ENCODE measurements around the gene FJX1.
"Not testable (repeated sequence)": the region's sequence is repeated elsewhere in the genome, so short reads cannot be mapped to it uniquely, and the experiment has no call there.

FJX1 gene

DNA sequence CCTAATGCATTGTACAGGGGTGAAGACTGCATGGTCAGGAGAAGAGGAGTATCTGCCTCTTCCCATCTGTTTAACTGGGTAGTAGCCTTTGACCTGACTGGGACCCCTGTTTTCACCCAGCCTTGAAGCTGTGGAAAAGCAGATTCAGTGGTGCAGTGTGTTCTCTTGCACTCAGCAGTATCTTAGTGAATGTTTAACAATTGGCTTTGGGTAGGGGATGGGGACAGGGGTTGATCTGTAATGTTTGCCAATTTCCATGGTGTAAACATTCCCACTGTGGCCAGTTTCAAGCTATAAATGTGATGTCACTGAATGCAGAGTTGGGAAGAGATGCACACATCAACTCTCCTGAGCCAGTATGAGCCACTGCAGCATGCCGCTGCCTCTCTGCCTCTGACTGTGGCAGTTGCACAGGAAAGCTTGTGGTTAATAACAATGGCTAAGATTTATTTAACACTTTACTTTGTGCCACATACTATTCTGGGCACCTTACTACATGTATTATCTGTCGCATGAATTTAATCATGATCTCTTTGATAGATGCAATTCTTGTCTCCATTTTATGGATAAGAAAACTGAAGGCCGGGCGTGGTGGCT lies 15.7 kb downstream of the FJX1 start:
- DNase-seq (ENCODE audit: low spot score) = no peak

DNA sequence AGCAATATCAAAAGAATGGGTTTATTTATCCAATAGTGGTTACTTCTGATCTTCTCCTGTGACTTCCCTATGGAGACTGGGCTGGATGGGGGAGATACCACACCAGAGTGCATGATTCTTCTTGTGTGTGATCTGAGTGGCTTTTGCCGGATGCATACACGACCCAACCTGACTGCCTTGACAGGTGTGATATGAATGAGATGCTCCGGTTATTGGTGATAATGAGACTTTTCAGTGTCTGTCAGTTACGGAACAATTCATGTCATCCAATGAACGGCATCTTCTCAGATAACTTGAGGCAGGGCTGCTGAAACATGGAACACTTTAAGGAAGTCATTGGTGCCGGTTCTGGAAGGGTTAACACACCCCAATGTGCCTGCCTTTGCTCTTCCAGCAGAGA lies 17.7 kb downstream of the FJX1 start:
- no peak for DNase-seq (ENCODE audit: low spot score)

DNA sequence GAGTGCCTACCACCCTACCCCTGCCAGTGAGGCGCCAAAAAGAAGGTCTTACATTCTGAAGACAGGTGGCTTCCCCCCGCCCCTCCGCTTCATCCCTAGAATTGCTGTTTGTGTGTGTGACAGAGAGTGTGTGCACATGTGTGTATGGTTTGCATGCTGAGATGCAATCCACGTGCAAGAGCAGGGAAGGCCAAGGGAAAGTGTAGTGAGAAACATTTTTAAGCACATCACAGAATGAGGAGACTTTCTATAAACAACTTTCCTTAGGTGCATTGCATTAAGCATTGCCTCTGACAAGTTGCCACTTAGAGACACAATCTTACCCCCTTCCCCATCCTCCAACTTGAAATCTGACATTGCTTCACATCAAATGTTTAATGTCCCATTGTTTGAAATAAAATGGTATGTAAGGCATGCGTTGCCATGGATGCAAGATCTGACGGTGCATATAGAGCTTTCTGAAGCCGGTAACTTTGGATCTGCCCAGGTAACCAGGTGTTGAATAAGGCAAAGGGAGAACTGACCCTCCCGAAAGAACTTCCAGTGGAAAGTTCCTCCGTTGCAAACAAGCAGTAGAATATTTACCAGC lies 21.4 kb downstream of the FJX1 start:
- no peak for DNase-seq (ENCODE audit: low spot score)

DNA sequence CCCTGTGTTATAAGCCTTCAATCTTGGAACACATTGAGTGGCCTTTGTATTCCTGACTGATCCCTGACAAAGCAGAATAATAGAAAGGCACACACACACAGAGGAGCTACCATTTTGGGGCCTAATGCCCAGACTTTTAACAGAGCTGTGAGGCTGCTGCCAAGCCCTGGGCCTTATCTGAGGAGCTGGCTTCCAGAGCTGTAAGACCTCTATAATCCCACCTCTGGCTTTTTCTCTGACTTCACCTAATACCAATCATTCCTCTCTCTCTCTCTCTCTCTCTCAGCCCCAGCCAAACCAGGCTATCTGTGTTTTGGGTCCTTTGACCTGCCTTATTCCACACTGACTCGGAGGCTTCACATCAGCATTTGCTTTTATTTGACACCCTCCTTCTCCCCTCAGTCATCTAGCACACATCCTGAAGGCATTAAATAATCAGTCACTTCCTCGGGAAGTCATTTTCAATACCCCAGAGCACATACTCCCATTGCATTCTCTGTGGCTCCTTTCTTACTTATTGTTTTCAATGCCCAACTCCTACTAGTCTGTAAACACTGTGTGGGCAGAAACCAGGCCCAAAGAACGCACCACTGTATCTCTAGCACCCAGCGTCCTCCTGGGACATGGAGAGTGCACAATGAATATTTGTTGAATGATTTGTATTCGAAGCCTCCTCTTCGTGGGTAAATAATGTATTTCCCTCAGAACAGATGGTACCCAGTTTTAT lies 23.1 kb downstream of the FJX1 start:
- no peak for DNase-seq (ENCODE audit: low spot score)

DNA sequence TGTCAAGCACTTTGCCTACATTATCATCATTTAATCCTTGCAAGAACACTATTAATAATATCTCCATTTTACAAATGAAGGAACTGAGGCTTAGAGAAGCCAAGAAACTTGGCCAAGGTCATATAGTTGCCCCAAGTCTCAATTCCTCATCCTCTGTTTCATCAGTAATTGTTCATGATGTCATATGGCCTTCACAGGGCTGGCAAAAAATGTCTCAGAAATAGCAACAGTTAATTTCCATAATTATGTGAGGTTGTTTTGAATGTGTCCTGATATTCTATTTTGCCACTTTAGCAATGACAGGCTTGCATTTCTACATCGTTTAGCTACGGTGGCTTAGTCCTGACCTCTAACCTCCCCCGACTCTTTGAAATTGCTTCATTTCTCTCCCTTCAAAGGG lies 23.7 kb downstream of the FJX1 start:
- DNase-seq (ENCODE audit: low spot score) = no peak

DNA sequence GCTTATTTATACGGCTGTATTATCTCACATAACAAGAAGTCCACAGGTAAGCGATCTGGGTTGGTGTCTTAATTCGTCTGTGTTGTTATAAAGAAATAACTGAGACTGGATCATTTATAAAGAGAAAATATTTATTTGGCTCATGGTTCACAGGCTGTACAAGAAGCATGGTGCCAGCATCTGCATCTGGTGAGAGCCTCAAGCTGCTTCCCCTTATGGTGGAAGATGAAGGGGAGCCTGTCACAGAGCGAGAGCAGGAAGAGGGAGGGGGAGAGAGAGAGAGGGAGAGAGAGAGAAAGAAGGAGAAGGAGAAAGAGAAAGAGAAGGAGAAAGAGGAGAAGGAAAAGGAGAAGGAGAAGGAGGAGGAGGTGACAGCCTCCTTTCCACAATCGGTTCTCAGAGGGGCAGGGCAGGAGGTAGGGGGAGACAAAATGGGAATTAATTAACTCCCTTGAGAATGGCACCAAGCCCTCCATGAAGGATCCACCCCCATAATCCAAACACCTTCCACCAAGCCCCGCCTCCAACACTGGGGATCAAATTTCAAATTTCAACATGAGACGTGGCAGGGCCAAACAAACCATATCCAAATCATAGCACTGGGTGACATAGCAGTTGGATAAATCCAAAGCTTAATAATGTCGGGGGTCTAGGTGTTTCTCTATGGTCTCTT lies 29.3 kb downstream of the FJX1 start:
- DNase-seq (ENCODE audit: low spot score) = no peak

DNA sequence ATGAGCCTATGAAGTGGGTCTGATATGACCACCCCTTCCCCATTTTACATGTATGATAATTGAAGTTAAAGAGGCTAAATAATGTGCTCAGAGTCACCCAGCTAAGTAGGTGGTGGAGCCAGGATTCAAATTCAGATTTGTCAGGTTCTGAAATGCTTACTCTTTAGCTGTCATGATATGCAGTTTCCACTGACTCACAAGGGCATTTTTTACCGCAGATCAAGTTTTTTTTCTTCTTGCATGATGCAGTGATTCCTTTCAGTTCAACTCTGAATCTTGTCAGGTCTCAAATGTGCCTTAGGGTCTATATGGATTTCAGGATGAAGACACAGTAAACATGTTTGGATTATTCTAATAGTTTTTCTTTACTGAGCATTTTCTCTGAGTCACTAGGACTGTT lies 31.7 kb downstream of the FJX1 start:
- DNase-seq (ENCODE audit: low spot score) = no peak

DNA sequence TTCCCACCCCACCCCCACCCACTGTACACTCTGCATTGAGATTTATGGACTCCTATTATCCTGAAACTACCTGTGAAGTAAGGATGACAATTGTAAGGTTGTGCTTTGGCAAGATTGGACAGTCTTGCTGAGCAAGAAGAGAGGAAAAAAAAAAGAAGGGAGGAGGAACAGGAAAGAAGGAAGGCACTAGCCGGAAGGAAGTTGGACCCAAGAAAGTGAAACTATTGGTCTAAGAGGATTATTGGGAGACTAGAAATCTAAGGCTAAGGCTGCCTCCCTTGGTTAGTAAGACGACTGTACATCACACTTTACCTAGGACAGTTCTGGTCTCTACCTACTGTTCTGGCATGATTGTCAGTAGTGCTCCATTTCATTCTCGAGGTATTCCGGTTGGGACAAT lies 32.2 kb downstream of the FJX1 start:
- DNase-seq (ENCODE audit: low spot score) = no peak

DNA sequence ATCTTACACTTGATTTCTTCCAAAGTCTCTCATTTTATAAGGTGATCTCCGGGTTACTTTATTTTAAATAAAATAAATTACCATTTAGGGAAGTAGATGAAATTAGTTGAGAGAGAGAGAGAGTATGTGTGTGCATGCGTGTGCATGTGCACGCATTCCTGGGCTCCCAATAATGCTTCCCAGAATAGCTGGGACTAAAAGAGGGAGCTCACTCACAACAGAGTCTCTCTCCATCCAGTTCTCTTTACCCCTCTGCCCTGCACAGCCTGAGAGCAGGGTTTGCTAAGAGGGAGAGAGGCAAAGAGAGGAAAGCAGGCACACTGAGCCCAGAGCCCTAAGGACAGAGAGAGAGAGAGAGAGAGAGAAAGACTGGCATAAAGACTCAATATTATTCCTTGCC lies 33.0 kb downstream of the FJX1 start:
- DNase-seq (ENCODE audit: low spot score) = no peak

DNA sequence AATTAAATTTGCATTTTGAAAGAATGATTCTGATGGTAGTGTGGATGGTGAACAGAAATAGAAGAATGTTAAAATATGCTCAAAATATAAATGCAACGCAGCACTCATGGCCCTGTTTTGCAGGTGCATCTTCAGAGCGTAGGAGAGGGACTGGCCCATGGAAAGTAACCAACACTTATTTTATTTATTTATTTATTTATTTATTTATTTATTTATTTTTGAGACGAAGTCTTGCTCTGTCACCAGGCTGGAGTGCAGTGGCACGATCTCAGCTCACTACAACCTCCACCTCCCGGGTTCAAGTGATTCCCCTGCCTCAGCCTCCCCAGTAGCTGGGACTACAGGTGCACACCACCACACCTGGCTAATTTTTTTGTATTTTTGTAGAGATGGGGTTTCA lies 34.5 kb downstream of the FJX1 start:
- not testable (repeated sequence) for DNase-seq (ENCODE audit: low spot score)

DNA sequence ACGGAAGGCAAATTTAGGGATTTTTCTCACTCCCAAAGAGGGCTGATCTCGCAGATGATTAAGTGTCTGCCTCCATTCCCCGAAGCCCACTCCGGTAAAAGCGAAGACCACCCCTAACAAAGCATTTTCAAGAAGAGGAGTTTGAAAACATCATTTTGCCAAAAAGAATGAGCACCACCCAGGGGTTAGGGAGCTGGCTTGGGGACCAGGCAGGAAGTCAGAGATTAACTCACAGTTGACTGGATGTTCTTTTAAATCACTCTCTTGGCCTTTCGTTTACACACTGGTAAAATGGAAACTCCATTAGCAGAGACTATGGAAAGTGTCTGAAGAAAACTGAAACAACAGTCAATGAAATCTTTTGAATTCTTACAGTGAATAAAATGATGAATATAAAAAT lies 36.5 kb downstream of the FJX1 start:
- DNase-seq (ENCODE audit: low spot score) = no peak

DNA sequence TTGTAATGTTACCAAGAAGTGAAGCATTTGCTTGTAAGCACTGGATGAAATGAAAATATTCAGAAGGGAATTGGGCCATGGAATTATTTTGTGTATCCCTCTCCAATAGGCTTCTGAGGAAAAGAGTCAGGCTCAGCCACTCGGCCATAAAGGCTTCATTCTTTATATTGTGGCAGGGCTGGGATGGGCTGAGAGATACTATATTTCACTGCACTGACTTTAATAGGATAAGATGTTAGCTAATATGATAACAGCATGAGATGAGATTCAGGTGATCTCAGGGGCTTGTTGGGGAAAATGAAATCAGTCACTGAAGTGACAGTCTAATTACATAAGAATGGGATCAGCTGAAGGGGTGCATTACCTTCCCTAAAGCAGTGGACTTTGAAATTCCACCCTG lies 37.0 kb downstream of the FJX1 start:
- no peak for DNase-seq (ENCODE audit: low spot score)

DNA sequence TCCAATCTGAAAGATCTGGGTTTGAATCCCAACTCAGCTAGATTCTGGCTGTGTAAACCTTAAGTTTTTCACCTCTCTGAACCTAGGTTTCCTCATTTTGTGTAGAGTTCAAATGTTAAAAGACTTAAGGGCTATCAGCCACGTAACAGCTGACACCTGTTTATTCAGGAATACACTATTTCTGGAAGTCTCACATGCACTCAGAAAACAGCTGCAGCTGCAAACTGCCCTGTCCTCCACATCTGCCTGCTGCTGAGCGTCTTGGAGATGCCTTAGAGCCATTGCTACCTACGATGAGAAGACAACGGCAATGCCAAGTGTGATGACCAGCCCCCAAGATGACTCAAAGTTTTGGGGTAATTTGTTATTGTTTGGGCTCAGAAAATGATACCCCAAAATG lies 37.6 kb downstream of the FJX1 start:
- DNase-seq (ENCODE audit: low spot score) = no peak

DNA sequence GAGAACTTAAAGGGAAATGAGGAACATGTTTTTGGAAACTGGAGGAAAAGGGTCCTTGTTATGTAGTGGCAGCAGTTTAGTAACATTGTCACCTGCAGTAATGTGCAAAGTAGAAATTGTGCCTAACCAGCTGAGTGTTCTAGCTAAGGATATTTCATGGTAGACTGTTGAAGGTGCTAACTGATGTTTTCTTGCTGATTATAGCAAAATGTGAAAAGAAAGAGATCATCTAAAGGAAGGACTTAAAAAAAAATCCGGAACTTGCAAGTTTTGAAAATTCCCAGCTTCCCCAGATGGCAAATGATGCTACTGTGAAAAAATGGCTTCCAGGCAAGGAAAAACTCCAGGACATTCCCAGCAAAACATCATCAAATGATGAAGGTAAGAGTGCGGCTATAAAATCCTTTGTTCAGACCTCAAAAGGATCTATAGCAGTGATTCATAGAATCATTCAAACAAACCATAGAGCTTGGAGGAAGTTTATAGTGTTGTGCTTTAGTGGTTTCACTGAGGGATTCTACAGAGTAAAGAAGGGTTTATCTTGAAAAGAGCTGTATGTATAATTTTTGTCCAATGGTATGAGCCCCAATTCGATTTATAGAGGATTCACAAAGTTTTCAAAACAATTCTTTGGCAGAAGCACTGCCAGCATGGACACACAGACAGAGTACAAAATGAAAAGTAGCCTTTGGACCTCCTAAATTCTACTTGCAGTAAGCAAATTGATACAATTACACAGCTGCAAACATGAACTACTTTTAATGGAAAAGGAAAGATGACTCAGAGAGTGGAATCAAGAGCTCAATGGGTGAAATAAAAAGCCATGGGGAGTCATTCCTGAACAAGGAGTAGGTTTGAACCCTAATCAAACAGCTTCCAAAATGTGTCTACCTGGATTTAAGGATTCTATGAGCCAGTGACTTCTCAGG lies 40.0 kb downstream of the FJX1 start:
- DNase-seq (ENCODE audit: low spot score) = no peak

DNA sequence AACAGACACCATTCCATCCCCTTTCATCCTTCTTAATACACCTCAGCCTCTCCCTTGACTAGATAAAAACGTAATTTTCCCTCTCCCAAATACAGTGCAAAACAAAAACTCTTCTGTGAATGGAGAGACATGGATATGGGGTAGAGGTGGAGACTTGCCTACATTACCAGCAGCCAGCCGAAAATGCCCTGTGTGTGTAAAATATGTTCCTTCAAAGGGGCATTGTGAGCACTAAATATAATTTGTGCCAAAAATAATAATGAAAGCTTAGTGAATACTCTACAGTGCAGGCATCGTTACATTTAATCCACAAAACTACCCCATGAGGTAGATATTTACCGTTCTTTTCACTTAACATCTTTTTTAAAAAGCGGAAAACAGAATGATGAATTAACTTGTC lies 43.3 kb downstream of the FJX1 start:
- no peak for DNase-seq (ENCODE audit: low spot score)

DNA sequence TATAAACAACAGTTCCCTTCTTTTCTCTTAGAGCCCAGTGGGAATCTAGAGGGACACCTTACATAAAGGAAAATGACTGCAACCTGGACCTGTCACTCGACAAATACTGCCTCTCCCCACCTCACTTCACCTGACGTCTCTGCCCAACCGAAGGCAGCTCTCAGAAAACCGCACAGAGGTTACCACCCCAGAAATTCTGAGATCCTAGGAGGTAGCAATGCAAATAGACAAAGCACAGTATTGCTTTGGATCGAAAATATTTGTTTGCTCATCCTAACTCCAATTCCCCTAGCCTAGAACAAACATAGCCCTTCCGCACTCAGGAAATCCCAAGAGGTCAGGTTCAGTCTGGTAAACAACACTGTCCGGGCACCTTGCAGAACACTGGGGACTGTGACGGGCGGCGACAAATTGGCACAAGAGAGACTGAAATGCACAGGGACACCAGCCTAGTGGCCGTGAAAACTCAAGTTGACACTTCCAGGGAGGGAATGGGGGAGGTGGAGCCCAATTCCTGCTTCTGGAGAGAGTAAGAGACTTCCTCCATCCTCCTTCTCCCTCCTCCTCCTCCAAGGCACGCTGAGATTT lies 43.9 kb downstream of the FJX1 start:
- DNase-seq (ENCODE audit: low spot score) = peak; percentile 29

DNA sequence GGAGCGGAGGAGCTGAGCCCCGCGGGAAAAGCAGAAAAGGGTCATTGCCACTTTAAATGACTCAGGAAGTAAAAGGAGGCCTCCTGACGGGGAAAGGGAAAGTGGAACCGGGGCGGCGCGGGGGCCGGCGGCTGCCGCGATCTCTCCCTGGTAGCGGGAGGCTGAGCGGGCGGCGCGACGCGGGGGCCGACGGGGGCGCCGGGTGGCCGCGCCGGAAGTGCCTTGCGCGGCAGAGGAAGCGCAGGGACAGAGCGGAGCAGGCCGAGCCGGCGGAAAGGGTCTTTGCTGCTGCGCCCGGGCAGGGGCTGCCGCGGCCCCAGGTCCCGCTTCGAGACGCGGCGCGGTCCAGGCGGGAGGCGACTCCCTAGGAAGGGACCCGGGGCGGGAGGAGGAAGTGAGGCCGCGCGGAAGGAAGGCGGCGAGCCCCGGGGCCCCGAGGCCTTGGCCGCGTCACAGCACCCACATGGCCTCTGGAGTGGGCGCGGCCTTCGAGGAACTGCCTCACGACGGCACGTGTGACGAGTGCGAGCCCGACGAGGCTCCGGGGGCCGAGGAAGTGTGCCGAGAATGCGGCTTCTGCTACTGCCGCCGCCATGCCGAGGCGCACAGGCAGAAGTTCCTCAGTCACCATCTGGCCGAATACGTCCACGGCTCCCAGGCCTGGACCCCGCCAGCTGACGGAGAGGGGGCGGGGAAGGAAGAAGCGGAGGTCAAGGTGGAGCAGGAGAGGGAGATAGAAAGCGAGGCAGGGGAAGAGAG lies 44.6 kb downstream of the FJX1 start, which contains the start of gene TRIM44:
TSS of gene TRIM44 (plus strand) at position 127 of the 759 bp plus-strand sequence. CDS start at position 464, 337 bp downstream.
- DNase-seq (ENCODE audit: low spot score) = peak; percentile 91

DNA sequence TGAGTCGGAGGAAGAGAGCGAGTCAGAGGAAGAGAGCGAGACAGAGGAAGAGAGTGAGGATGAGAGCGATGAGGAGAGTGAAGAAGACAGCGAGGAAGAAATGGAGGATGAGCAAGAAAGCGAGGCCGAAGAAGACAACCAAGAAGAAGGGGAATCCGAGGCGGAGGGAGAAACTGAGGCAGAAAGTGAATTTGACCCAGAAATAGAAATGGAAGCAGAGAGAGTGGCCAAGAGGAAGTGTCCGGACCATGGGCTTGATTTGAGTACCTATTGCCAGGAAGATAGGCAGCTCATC lies 45.1 kb downstream of the FJX1 start:
- DNase-seq (ENCODE audit: low spot score) = no peak

DNA sequence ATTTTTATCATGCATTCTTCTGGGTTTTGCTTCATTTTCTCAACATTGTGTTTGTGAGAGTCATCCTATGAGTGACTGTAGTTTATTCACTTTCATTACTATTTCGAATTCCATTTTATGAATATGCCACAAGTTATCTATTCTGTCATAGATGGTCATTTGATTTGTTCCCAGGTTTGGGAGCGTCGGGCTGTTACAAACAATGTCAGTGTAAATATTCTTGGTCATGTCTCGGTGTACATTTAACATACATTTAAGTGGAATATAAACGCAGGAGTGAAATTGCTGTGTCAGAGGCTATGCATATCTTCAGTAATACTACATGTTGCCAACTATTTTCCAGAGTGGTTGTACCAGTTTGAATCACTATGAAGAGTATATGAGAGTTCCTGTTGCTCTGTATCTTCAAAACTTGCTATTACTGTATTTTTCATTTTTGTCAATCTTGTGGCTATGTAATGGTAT lies 46.7 kb downstream of the FJX1 start:
- DNase-seq (ENCODE audit: low spot score) = no peak

DNA sequence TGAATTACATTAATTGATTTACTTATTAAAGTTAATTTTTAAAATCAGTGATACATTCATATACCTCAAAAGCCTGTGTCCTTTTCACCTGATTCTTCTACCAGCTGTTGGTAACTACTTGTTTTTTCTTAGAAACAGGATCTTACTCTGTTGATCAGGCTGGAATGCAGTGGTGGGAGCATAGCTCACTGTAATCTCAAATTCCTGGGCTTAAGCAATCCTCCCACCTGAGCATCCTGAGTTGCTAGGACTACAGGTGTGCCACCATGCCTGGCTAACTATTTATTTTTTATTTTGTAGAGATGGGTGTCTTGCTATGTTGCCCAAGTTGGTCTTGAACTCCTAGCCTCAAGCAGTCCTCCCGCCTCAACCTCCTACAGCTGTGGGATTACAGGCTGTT lies 49.0 kb downstream of the FJX1 start:
- no peak for DNase-seq (ENCODE audit: low spot score)

DNA sequence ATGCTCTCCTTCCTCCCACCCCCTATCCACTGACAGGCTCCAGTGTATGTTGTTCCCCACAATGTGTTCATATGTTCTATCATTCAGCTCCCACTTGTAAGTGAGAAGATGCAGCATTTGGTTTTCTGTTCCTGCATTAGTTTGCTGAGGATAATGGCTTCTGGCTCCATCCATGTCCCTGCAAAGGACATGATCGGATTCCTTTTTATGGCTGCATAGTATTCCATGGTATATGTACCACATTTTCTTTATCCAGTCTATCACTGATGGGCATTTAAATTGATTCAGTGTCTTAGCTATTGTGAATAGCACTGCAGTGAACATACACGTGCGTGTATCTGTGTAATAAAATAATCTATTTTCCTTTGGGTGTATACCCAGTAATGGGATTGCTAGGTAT lies 50.1 kb downstream of the FJX1 start:
- not testable (repeated sequence) for DNase-seq (ENCODE audit: low spot score)

Data from putamen (tissue), 1 donor.